Smooth muscle cell (in vitro differentiated cells): ENCODE results near the gene HEATR1. TPM values are rescaled to one million over a fixed set of nuclear protein-coding genes. Genes with fewer than 3 reads are reported as not detected.

ENCODE experiments used
- DNase-seq: peaks from one replicate; lab custom pipeline; 2025; ENCODE audit not compliant: unreplicated experiment; lab: John Stamatoyannopoulos, UW
- H2AFZ ChIP-seq: fragments of 200-600 bp; sonication (generic); 2 replicates; pipeline ENCODE4 v1.6.0; 2016; ENCODE audit warnings: antibody characterized with exemption, low read depth, mild to moderate bottlenecking
- H3F3A ChIP-seq: fragments of 200-600 bp; sonication (generic); 2 replicates; pipeline ENCODE4 v1.6.0; 2017; ENCODE audit warnings: antibody characterized with exemption, low read depth
- H3K27ac ChIP-seq: fragments of 200-600 bp; sonication (generic); 2 replicates; pipeline ENCODE4 v1.5.1; 2016; ENCODE audit warnings: low read depth, mild to moderate bottlenecking
- H3K27me3 ChIP-seq: fragments of 200-600 bp; sonication (generic); 2 replicates; pipeline ENCODE4 v1.6.1; 2016; ENCODE audit warnings: low read depth, mild to moderate bottlenecking
- H3K36me3 ChIP-seq: fragments of 200-600 bp; sonication (generic); 2 replicates; pipeline ENCODE4 v1.5.1; 2016; ENCODE audit warnings: low read depth
- H3K4me1 ChIP-seq: fragments of 200-600 bp; sonication (generic); 2 replicates; pipeline ENCODE4 v1.5.1; 2016; ENCODE audit warnings: low read depth
- H3K4me2 ChIP-seq: fragments of 200-600 bp; sonication (generic); 2 replicates; pipeline ENCODE4 v1.6.0; 2016; ENCODE audit warnings: mild to moderate bottlenecking
- H3K4me3 ChIP-seq: fragments of 200-600 bp; sonication (generic); 2 replicates; pipeline ENCODE4 v1.5.1; 2016; ENCODE audit warnings: mild to moderate bottlenecking
- H3K79me2 ChIP-seq: fragments of 200-600 bp; sonication (generic); 2 replicates; pipeline ENCODE4 v1.6.0; 2016; ENCODE audit warnings: low read depth, mild to moderate bottlenecking
- H3K9ac ChIP-seq: fragments of 200-600 bp; sonication (generic); 2 replicates; pipeline ENCODE4 v1.6.0; 2016; ENCODE audit warnings: low read depth
- H3K9me3 ChIP-seq: fragments of 200-600 bp; sonication (generic); replicated peaks from 2 replicates; pipeline ENCODE4 v1.5.1; 2016; ENCODE audit warnings: low read depth
- H4K20me1 ChIP-seq: fragments of 200-600 bp; sonication (generic); 2 replicates; pipeline ENCODE4 v1.6.0; 2016; ENCODE audit warnings: low read depth
- WGBS: methylation state at CpG from one replicate; pipeline ENCODE4 v1.1.7; 2016; ENCODE audit warnings: low lambda C conversion rate; 5-methylcytosine and 5-hydroxymethylcytosine counted together
- polyA plus RNA-seq: library from polyadenylated mRNA; unstranded; fragments of >200 nt; fragmentation: Nextera tagmentation; extraction: Ambion mirVana; gene quantifications from 2 replicates; pipeline ENCODE4 v1.2.1, GENCODE V29; 2016
- total RNA-seq: library from RNA; depleted of rRNA; stranded (reverse); fragments of >200 nt; gene quantifications from 2 replicates; pipeline ENCODE4 v1.2.3, GENCODE V29; 2014
- TF ChIP-seq, protein P1 (sequence below): fragments of 200-600 bp; sonication (generic); IDR thresholded peaks from 2 replicates; pipeline ENCODE4 v1.5.1; 2017; ENCODE audit warnings: borderline replicate concordance, mild to moderate bottlenecking, antibody characterized with exemption; ENCODE audit not compliant: insufficient read depth, poor library complexity, severe bottlenecking

HEATR1 gene
- total and polyA plus RNA-seq, 2 experiments from 2014 or later, result 6.9 to 25.3 TPM

DNA sequence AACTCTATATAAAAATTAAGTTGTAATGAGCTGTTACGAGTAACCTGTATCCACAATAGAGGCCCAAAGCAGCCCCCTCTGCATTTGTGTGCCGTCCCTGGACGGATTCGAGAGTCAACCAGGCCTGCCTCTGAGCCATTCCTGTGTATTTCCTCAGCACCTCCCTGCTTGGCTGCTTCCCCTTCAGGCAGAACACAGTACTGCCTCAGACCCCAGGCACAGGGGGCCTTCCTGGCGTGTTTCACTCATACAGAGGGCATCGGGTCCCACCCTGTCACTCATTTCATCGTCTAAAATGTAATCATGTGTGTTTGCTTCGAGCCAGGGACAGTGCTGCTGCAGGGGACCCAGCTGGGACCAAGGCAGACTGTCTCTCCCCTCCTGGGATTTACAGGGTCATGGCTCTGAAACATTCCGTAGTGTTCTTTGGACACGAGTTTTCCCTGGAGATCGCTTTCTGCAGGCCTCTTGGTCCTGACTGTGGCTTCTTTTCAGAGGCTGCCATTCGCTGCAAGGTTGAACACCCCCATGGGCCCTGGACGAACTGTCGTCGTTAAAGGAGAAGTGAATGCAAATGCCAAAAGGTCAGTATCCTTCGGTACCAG is 61.1 kb downstream of the HEATR1 start:
- 83% methylated on average over 16 of the region's 16 CpGs for WGBS
- no peak overlapping the region for H3K9ac ChIP-seq
- TF ChIP-seq, protein P1, sequence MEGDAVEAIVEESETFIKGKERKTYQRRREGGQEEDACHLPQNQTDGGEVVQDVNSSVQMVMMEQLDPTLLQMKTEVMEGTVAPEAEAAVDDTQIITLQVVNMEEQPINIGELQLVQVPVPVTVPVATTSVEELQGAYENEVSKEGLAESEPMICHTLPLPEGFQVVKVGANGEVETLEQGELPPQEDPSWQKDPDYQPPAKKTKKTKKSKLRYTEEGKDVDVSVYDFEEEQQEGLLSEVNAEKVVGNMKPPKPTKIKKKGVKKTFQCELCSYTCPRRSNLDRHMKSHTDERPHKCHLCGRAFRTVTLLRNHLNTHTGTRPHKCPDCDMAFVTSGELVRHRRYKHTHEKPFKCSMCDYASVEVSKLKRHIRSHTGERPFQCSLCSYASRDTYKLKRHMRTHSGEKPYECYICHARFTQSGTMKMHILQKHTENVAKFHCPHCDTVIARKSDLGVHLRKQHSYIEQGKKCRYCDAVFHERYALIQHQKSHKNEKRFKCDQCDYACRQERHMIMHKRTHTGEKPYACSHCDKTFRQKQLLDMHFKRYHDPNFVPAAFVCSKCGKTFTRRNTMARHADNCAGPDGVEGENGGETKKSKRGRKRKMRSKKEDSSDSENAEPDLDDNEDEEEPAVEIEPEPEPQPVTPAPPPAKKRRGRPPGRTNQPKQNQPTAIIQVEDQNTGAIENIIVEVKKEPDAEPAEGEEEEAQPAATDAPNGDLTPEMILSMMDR, result no peak
- no peaks in the 10 kb centered on the region for H3K9me3 ChIP-seq
- no peak for DNase-seq
- no peaks in the 10 kb centered on the region for H3K4me1 ChIP-seq
- no peaks in the 10 kb centered on the region for H3F3A ChIP-seq
- H3K79me2 ChIP-seq, result no peaks in the 10 kb centered on the region
- no peaks in the 10 kb centered on the region for H4K20me1 ChIP-seq
- no peak overlapping the region for H3K4me2 ChIP-seq
- H2AFZ ChIP-seq, result no peak overlapping the region
- no peak overlapping the region for H3K4me3 ChIP-seq
- H3K36me3 ChIP-seq, result peaks cover 8% of the 10 kb centered on the region
- H3K27ac ChIP-seq, result no peak overlapping the region
- H3K27me3 ChIP-seq, result no peaks in the 10 kb centered on the region

DNA sequence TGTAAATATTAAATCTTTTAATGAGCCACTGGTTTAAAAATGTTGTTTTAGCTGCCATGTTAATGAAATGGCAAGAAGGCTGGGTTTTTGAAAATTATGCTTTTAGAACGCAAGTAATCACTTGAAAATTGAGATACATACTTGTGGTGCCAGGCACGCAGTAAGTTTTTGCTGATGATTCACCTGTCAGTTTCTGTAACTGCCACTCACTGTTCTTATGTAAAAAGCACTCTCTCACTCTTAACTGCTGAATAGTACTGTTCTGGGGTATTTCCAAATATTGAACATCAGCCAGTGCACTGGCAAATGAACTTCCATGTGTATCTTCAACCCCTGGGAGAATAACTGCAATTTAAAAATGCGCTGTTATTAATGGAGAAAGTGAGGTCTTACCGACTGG is 62.6 kb downstream of the HEATR1 start:
- Histone ChIP-seq H3K27ac (no peak overlapping the region), H3K4me1 (no peaks in the 10 kb centered on the region), H2AFZ (no peak overlapping the region), H3K9me3 (no peaks in the 10 kb centered on the region), H4K20me1 (peaks cover under 1% of the 10 kb centered on the region), H3K27me3 (no peaks in the 10 kb centered on the region), H3K9ac (no peak overlapping the region), H3K79me2 (no peaks in the 10 kb centered on the region), H3K4me3 (no peak overlapping the region), H3K36me3 (peaks cover 8% of the 10 kb centered on the region), H3F3A (no peaks in the 10 kb centered on the region), H3K4me2 (no peak overlapping the region)
- TF ChIP-seq, protein P1, result no peak
- DNase-seq, result no peak
- whole genome bisulfite sequencing, result 96% methylated on average over 4 of the region's 4 CpGs

DNA sequence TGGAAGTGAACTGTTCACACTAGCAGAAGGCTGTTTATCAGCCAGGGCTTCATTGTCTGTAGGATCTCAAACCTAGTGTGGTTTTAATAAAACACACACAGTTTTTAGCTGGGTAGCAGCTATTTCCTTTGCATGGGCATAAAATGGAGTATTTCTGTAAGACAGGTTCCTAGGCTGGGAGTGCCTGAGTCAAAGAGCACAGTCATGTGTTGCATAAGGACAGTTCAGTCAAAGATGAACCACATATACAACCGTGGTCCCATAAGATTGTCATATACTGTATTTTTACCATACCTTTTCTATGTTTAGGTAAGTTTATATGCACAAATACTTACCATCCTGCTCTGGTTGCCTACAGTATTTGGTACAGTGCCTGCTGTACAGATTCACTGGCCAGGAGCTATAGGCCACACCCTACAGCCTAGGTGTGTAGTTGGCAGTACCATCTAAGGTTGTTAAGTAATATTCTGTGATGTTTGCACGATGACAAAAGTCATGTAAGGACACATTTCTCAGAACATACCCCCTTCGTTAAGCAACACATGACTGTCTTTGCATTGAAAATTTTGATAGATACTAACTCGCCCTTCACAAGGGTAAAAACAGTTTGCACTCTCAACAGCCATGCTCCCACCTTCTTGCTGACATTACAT is 63.4 kb downstream of the HEATR1 start:
- H3F3A ChIP-seq, result no peaks in the 10 kb centered on the region
- H3K4me3 ChIP-seq, result no peak overlapping the region
- peaks cover 8% of the 10 kb centered on the region for H4K20me1 ChIP-seq
- no peak overlapping the region for H3K4me2 ChIP-seq
- no peak overlapping the region for H2AFZ ChIP-seq
- peaks cover 8% of the 10 kb centered on the region for H3K36me3 ChIP-seq
- WGBS, result 98% methylated on average over 4 of the region's 4 CpGs
- no peak overlapping the region for H3K9ac ChIP-seq
- DNase-seq, result no peak
- no peaks in the 10 kb centered on the region for H3K27me3 ChIP-seq
- H3K27ac ChIP-seq, result no peak overlapping the region
- TF ChIP-seq, protein P1, result no peak
- H3K4me1 ChIP-seq, result no peaks in the 10 kb centered on the region
- H3K79me2 ChIP-seq, result no peaks in the 10 kb centered on the region
- H3K9me3 ChIP-seq, result no peaks in the 10 kb centered on the region

DNA sequence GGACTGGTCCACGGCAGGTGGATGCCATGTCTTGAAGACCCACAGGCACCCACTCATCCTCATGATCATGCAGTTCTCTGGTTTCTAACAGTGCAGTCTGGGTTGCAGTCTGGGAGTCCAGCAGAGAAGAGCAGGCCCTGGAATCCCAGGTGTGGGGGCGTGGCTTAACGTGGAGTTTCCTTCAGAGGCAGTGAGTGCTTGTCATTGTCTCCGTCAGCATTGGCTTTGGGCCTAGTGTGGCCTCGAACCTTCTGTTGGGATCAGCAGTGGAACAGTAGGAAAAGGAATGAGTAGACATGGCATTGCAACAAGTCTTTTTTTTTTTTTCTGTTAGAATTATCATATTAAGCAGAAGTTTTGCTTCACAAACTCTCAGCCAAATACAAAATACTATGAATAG is 67.8 kb downstream of the HEATR1 start:
- Histone ChIP-seq H3K27me3 (no peaks in the 10 kb centered on the region), H3K27ac (no peak overlapping the region), H3F3A (no peaks in the 10 kb centered on the region), H3K4me3 (no peak overlapping the region), H4K20me1 (peaks cover 11% of the 10 kb centered on the region), H3K4me1 (peaks cover 6% of the 10 kb centered on the region), H3K9me3 (no peaks in the 10 kb centered on the region), H3K4me2 (no peak overlapping the region), H3K79me2 (no peaks in the 10 kb centered on the region), H3K9ac (no peak overlapping the region), H2AFZ (no peak overlapping the region), H3K36me3 (no peaks in the 10 kb centered on the region)
- TF ChIP-seq, protein P1, result no peak
- DNase-seq, result no peak
- 85% methylated on average over 5 of the region's 5 CpGs for WGBS
